PC-3 (cell line): Measurements from ENCODE around the gene KDR.

ENCODE experiments used
- CTCF ChIP-seq: fragments of 300-600 bp; sonication (generic); conservative IDR thresholded peaks from 2 replicates; pipeline ENCODE4 v1.5.1; 2017; ENCODE audit warnings: antibody characterized with exemption, low read depth, mild to moderate bottlenecking, low read length
- EZH2 ChIP-seq: fragments of 300-600 bp; sonication (generic); IDR thresholded peaks from one replicate; pipeline ENCODE4 v1.6.1; 2017; ENCODE audit warnings: antibody characterized with exemption, mild to moderate bottlenecking, low read length; ENCODE audit not compliant: unreplicated experiment
- EZH2phosphoT487 ChIP-seq: fragments of 300-600 bp; sonication (generic); IDR thresholded peaks from 2 replicates; pipeline ENCODE4 v1.6.1; 2018; ENCODE audit warnings: mild to moderate bottlenecking, antibody characterized with exemption, low read length, borderline replicate concordance

DNA sequence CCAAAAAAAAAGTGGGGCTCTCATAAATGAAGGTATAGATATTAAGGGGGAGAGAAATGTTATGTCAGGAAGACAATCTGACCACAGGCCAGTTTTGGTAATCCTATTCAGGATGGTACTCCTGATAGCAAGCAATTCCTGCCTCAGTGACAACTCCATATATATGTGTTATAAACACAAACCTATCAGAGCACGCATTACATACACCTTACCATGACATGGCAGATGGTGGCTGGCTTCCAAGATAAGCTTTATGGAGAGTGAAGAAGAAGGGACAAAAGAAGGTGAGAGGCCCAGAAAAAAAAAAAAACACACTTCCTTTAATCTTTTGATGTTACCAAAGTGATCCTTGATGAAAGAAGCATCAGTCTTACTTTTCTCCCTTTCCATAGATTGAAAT, 29.5 kb upstream of the KDR start:
- TF ChIP-seq CTCF = no peak
- no peak for TF ChIP-seq EZH2
- no peak for TF ChIP-seq EZH2phosphoT487
